Liver (tissue), 9 donors: ENCODE results near the gene GLIS1. TPM values are rescaled to one million over a fixed set of nuclear protein-coding genes. Genes with fewer than 3 reads are reported as not detected.

Experiments used
- DNase-seq: peaks from one replicate; pipeline ENCODE4 v3.0.0-alpha.2; 2017; ENCODE audit warnings: low spot score
- H3K27ac ChIP-seq, 2 donors: one replicate each; pipeline ENCODE4 v1.7.0; 2013; ENCODE audit warnings: inconsistent platforms in 2 of 2, low read length in 2 of 2, control low read depth in 1 of 2, low read depth in 1 of 2, mild to moderate bottlenecking in 1 of 2
- H3K27me3 ChIP-seq, 4 donors: one replicate each; pipeline versions ENCODE4 v1.6.1 to v1.7.0; 2013; ENCODE audit warnings: low read length in 3 of 4, inconsistent platforms in 1 of 4, mild to moderate bottlenecking in 1 of 4, moderate library complexity in 1 of 4; ENCODE audit not compliant: control insufficient read depth in 4 of 4, insufficient read depth in 4 of 4
- H3K36me3 ChIP-seq, 4 donors: one replicate each; pipeline versions ENCODE4 v1.6.1 to v1.7.0; 2013; ENCODE audit warnings: low read length in 3 of 4, mild to moderate bottlenecking in 3 of 4, low read depth in 1 of 4, moderate library complexity in 1 of 4; ENCODE audit not compliant: control insufficient read depth in 4 of 4, insufficient read depth in 3 of 4
- H3K4me1 ChIP-seq, 4 donors: one replicate each; pipeline versions ENCODE4 v1.6.1 to v1.7.0; 2013; ENCODE audit warnings: low read length in 3 of 4, mild to moderate bottlenecking in 3 of 4, moderate library complexity in 1 of 4; ENCODE audit not compliant: control insufficient read depth in 4 of 4, insufficient read depth in 4 of 4
- H3K4me3 ChIP-seq, 3 donors: one replicate each; pipeline versions ENCODE4 v1.6.1 to v1.7.0; 2013; ENCODE audit warnings: low read length in 3 of 3, control low read depth in 1 of 3, low read depth in 1 of 3, mild to moderate bottlenecking in 1 of 3
- H3K9ac ChIP-seq, 2 donors: one replicate each; pipeline ENCODE4 v1.7.0; 2013; ENCODE audit warnings: low read length in 2 of 2, mild to moderate bottlenecking in 2 of 2, moderate library complexity in 2 of 2, control low read depth in 1 of 2, low read depth in 1 of 2
- H3K9me3 ChIP-seq, 4 donors: one replicate each; pipeline versions ENCODE4 v1.6.1 to v1.7.0; 2013; ENCODE audit warnings: low read length in 3 of 4; ENCODE audit not compliant: control insufficient read depth in 4 of 4
- EGR1 ChIP-seq, 2 donors: IDR thresholded peaks; 2 replicates each; pipeline ENCODE4 v1.6.1; 2016 to 2018; ENCODE audit warnings: antibody characterized with exemption in 2 of 2, low read depth in 2 of 2
- FOXA1 ChIP-seq: IDR thresholded peaks from 2 replicates; pipeline ENCODE4 v1.6.1; 2016; ENCODE audit warnings: antibody characterized with exemption
- FOXA2 ChIP-seq: IDR thresholded peaks from 2 replicates; pipeline ENCODE4 v1.6.1; 2016; ENCODE audit warnings: antibody characterized with exemption
- GABPA ChIP-seq, 2 donors: IDR thresholded peaks in 1 of 2; conservative IDR thresholded peaks in 1 of 2; 2 replicates each; pipeline ENCODE4 v1.6.1; 2016; ENCODE audit warnings: antibody characterized with exemption in 2 of 2, mild to moderate bottlenecking in 1 of 2, moderate library complexity in 1 of 2
- HNF4A ChIP-seq, 2 donors: conservative IDR thresholded peaks; 2 replicates each; pipeline ENCODE4 v1.6.1; 2016; ENCODE audit warnings: antibody characterized with exemption in 2 of 2, mild to moderate bottlenecking in 2 of 2
- HNF4G ChIP-seq: IDR thresholded peaks from 2 replicates; pipeline ENCODE4 v1.6.1; 2016; ENCODE audit warnings: antibody characterized with exemption
- JUND ChIP-seq, 2 donors: IDR thresholded peaks; 2 replicates each; pipeline ENCODE4 v1.6.1; 2016; ENCODE audit warnings: antibody characterized with exemption in 2 of 2
- NR2F2 ChIP-seq: IDR thresholded peaks from 2 replicates; pipeline ENCODE4 v1.6.1; 2016; ENCODE audit warnings: antibody characterized with exemption
- RAD21 ChIP-seq, 2 donors: IDR thresholded peaks; 2 replicates each; pipeline ENCODE4 v1.6.1; 2016; ENCODE audit warnings: antibody characterized with exemption in 2 of 2, mild to moderate bottlenecking in 2 of 2
- RXRA ChIP-seq, 2 donors: IDR thresholded peaks; 2 replicates each; pipeline ENCODE4 v1.6.1; 2017 to 2018; ENCODE audit warnings: antibody characterized with exemption in 2 of 2, mild to moderate bottlenecking in 1 of 2
- SP1 ChIP-seq: IDR thresholded peaks from 2 replicates; pipeline ENCODE4 v1.6.1; 2018; ENCODE audit warnings: antibody characterized with exemption, mild to moderate bottlenecking
- TAF1 ChIP-seq: conservative IDR thresholded peaks from 2 replicates; pipeline ENCODE4 v1.6.1; 2016; ENCODE audit warnings: antibody characterized with exemption, mild to moderate bottlenecking
- YY1 ChIP-seq: IDR thresholded peaks from 2 replicates; pipeline ENCODE4 v1.6.1; 2016; ENCODE audit warnings: antibody characterized with exemption, mild to moderate bottlenecking
- WGBS: extraction: QIAGEN DNeasy Blood & Tissue Kit; methylation state at CpG from one replicate; pipeline ENCODE4 v1.1.7; 2013; 5-methylcytosine and 5-hydroxymethylcytosine counted together
- polyA plus RNA-seq, 2 donors: library from polyadenylated mRNA; stranded (reverse) in 1 of 2; unstranded in 1 of 2; fragments of 200-250 nt in 1 of 2; fragments of >200 nt in 1 of 2; fragmentation: Nextera tagmentation in 1 of 2; extraction: Ambion mirVana in 1 of 2; gene quantifications; one replicate each; pipeline versions ENCODE4 v1.2.1 to v1.2.3, GENCODE V29; 2013 to 2015
- total RNA-seq, 2 donors: library from RNA; depleted of rRNA; stranded (reverse); fragments of >200 nt; gene quantifications; one replicate each; pipeline ENCODE4 v1.2.3, GENCODE V29; 2014
- TF ChIP-seq, protein P1 (sequence below): IDR thresholded peaks from 2 replicates; pipeline ENCODE4 v1.6.1; 2016; ENCODE audit warnings: antibody characterized with exemption
- TF ChIP-seq, protein P2 (sequence below): IDR thresholded peaks from 2 replicates; pipeline ENCODE4 v1.6.1; 2016; ENCODE audit warnings: antibody characterized with exemption
- TF ChIP-seq, protein P3 (sequence below): fragments of 150-350 bp; IDR thresholded peaks from 2 replicates; pipeline ENCODE4 v1.5.1; 2017; ENCODE audit warnings: improper control_type of control experiment, low read depth, low read length; ENCODE audit not compliant: missing input control
- TF ChIP-seq, protein P4 (sequence below): IDR thresholded peaks from 2 replicates; pipeline ENCODE4 v1.6.1; 2016; ENCODE audit warnings: antibody characterized with exemption
- TF ChIP-seq, protein P5 (sequence below): IDR thresholded peaks from 2 replicates; pipeline ENCODE4 v1.6.1; 2016; ENCODE audit warnings: antibody characterized with exemption, mild to moderate bottlenecking
- donor health status: healthy.
- donor health status: healthy.
- donor health status: healthy.
- donor health status: healthy.
- donor health status: healthy.

GLIS1 gene
- total and polyA plus RNA-seq, 4 donors: under 0.01 to 0.05 TPM; not detected in 2

DNA sequence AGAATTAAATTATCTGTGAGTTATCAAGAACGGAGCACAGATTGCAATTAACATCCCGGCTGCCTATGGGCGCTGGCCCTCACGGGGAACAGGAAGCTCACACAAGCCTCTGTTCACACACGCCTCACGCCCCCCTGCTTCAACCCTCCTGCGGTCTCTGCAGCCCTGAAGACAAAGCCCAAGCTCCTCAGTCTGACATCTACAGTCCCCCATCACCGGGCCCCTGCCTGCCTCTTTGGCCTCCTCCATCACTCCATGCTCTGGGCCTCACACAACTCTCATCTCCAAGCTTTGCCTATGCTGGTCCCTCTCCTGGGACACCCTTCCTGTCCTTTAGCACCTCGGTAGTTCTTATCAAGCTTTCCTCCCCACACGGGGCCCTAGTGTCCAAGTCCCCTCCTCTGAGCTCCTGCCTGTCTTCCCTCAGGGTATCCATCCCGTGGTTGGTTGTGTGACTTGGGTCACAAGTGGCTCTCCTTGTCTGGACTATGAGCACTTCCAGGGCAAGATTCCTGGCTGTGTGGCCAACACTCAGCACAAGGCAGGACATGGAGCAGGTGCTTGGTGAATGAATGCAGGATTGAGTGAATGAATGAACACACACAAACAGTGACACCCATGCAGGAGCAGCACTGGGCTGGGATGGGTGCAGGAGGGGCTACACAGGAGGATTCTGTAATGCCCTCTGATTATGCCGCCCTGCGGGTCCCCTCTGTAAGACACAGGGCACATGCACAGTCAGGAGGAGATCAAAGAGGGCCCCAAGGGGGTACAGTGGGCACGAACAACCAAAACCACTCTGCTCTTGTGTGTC, 163.6 kb downstream of the GLIS1 start:
- TF ChIP-seq, protein P1, sequence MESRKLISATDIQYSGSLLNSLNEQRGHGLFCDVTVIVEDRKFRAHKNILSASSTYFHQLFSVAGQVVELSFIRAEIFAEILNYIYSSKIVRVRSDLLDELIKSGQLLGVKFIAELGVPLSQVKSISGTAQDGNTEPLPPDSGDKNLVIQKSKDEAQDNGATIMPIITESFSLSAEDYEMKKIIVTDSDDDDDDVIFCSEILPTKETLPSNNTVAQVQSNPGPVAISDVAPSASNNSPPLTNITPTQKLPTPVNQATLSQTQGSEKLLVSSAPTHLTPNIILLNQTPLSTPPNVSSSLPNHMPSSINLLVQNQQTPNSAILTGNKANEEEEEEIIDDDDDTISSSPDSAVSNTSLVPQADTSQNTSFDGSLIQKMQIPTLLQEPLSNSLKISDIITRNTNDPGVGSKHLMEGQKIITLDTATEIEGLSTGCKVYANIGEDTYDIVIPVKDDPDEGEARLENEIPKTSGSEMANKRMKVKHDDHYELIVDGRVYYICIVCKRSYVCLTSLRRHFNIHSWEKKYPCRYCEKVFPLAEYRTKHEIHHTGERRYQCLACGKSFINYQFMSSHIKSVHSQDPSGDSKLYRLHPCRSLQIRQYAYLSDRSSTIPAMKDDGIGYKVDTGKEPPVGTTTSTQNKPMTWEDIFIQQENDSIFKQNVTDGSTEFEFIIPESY: no peak
- TF ChIP-seq HNF4A (conservative IDR thresholded peaks at IDR 0.05): no peak
- no peak for TF ChIP-seq NR2F2
- TF ChIP-seq HNF4G: no peak
- TF ChIP-seq, protein P2, sequence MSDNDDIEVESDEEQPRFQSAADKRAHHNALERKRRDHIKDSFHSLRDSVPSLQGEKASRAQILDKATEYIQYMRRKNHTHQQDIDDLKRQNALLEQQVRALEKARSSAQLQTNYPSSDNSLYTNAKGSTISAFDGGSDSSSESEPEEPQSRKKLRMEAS: no peak
- no peak for TF ChIP-seq JUND (IDR thresholded peaks at IDR 0.05)
- TF ChIP-seq YY1: no peak
- TF ChIP-seq TAF1: no peak
- TF ChIP-seq RAD21 (IDR thresholded peaks at IDR 0.05): no peak
- TF ChIP-seq SP1: no peak
- TF ChIP-seq, protein P3, sequence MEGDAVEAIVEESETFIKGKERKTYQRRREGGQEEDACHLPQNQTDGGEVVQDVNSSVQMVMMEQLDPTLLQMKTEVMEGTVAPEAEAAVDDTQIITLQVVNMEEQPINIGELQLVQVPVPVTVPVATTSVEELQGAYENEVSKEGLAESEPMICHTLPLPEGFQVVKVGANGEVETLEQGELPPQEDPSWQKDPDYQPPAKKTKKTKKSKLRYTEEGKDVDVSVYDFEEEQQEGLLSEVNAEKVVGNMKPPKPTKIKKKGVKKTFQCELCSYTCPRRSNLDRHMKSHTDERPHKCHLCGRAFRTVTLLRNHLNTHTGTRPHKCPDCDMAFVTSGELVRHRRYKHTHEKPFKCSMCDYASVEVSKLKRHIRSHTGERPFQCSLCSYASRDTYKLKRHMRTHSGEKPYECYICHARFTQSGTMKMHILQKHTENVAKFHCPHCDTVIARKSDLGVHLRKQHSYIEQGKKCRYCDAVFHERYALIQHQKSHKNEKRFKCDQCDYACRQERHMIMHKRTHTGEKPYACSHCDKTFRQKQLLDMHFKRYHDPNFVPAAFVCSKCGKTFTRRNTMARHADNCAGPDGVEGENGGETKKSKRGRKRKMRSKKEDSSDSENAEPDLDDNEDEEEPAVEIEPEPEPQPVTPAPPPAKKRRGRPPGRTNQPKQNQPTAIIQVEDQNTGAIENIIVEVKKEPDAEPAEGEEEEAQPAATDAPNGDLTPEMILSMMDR: no peak
- TF ChIP-seq EGR1 (IDR thresholded peaks at IDR 0.05; ENCODE audit: low read depth in 2 of 2): no peak
- TF ChIP-seq, protein P4, sequence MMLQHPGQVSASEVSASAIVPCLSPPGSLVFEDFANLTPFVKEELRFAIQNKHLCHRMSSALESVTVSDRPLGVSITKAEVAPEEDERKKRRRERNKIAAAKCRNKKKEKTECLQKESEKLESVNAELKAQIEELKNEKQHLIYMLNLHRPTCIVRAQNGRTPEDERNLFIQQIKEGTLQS: no peak
- no peak for TF ChIP-seq FOXA2
- no peak for TF ChIP-seq GABPA (IDR thresholded peaks at IDR 0.05 in 1 of 2, conservative IDR thresholded peaks at IDR 0.05 in 1 of 2)
- WGBS: 70% methylated on average over 14 of the region's 14 CpGs
- H3K9ac ChIP-seq: no peak overlapping the region
- H3K27me3 ChIP-seq: no peaks in the 10 kb centered on the region
- no peak overlapping the region for H3K4me3 ChIP-seq
- no peaks in the 10 kb centered on the region for H3K9me3 ChIP-seq
- DNase-seq: no peak
- H3K4me1 ChIP-seq: no peaks in the 10 kb centered on the region
- no peak overlapping the region for H3K27ac ChIP-seq
- no peaks in the 10 kb centered on the region for H3K36me3 ChIP-seq

DNA sequence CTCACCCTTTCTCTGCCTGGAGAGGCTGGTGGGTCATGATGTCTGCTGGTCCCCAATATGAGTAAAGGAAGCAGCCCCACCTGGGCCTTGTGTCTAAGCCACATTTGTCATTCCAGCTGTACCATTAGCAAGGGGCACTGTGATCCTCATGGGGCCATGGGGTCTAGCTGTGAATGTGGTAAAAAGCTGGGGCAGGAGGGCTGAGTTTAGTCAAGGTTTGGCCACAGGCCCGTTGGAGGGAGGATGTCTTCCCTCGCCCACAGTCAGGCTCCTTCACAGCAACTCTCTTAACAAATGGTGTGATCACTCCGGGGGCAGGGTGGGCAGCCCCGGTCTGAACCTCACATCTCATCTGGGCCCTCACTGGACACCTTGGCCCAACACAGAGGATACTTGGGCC, 164.3 kb downstream of the GLIS1 start:
- no peaks in the 10 kb centered on the region for H3K4me1 ChIP-seq
- no peaks in the 10 kb centered on the region for H3K9me3 ChIP-seq
- TF ChIP-seq SP1: no peak
- TF ChIP-seq, protein P4: no peak
- TF ChIP-seq, protein P5, sequence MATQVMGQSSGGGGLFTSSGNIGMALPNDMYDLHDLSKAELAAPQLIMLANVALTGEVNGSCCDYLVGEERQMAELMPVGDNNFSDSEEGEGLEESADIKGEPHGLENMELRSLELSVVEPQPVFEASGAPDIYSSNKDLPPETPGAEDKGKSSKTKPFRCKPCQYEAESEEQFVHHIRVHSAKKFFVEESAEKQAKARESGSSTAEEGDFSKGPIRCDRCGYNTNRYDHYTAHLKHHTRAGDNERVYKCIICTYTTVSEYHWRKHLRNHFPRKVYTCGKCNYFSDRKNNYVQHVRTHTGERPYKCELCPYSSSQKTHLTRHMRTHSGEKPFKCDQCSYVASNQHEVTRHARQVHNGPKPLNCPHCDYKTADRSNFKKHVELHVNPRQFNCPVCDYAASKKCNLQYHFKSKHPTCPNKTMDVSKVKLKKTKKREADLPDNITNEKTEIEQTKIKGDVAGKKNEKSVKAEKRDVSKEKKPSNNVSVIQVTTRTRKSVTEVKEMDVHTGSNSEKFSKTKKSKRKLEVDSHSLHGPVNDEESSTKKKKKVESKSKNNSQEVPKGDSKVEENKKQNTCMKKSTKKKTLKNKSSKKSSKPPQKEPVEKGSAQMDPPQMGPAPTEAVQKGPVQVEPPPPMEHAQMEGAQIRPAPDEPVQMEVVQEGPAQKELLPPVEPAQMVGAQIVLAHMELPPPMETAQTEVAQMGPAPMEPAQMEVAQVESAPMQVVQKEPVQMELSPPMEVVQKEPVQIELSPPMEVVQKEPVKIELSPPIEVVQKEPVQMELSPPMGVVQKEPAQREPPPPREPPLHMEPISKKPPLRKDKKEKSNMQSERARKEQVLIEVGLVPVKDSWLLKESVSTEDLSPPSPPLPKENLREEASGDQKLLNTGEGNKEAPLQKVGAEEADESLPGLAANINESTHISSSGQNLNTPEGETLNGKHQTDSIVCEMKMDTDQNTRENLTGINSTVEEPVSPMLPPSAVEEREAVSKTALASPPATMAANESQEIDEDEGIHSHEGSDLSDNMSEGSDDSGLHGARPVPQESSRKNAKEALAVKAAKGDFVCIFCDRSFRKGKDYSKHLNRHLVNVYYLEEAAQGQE: no peak
- TF ChIP-seq, protein P1: no peak
- no peak for TF ChIP-seq FOXA2
- no peak for TF ChIP-seq HNF4G
- TF ChIP-seq JUND (IDR thresholded peaks at IDR 0.05): no peak
- TF ChIP-seq FOXA1: no peak
- no peak for TF ChIP-seq TAF1
- no peak for TF ChIP-seq RXRA (IDR thresholded peaks at IDR 0.05)
- TF ChIP-seq RAD21 (IDR thresholded peaks at IDR 0.05): no peak
- no peak for TF ChIP-seq EGR1 (IDR thresholded peaks at IDR 0.05; ENCODE audit: low read depth in 2 of 2)
- no peak for TF ChIP-seq YY1
- no peaks in the 10 kb centered on the region for H3K27me3 ChIP-seq
- no peak overlapping the region for H3K27ac ChIP-seq
- H3K36me3 ChIP-seq: no peaks in the 10 kb centered on the region
- 73% methylated on average over 4 of the region's 4 CpGs for WGBS
- H3K4me3 ChIP-seq: no peak overlapping the region
- H3K9ac ChIP-seq: no peak overlapping the region
- no peak for DNase-seq
